Renal cortical epithelial cell (primary cell): ENCODE results near the gene MAMDC2. TPM values are rescaled to one million over a fixed set of nuclear protein-coding genes. Genes with fewer than 3 reads are reported as not detected.

Experiments used
- DNase-seq: peaks from one replicate; pipeline ENCODE4 v3.0.0-alpha.2; 2011; ENCODE audit warnings: low read depth
- total RNA-seq: library from RNA; depleted of rRNA; stranded (reverse); fragments of >200 nt; gene quantifications from 2 replicates; pipeline ENCODE4 v1.2.3, GENCODE V29; 2014

Gene MAMDC2
- total RNA-seq, 1 donor from 2014 or later = 32.9 TPM

- no peak for DNase-seq
Measured at GRCh38 chr9:70134360-70134759, 90.7 kb downstream of the MAMDC2 start.

GRCh38 chr9:70135176-70135575 is 91.5 kb downstream of the MAMDC2 start:
- no peak for DNase-seq

- DNase-seq = no peak
Measured at GRCh38 chr9:70136632-70137031, 93.0 kb downstream of the MAMDC2 start.

GRCh38 chr9:70137577-70137976 is 93.9 kb downstream of the MAMDC2 start:
- no peak for DNase-seq

DNA sequence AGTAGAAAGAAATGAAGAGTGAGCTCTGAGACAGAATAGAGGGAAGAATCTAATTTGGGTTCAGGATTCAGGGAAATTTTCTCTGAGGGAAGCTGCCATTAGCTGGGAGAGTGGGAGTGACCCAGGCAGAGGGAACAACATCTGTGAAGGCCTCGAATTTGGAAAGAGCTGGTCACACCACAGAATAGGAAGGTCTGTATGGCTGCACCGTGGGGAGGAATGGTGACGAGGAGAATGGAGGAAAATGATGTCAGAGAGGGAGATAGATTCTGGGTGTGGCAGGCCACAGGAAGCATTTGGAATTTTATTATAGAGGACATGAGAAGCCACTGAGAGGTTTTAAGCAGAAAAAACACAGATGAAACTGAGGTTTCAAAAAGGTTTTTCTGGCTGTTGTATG is 98.5 kb downstream of the MAMDC2 start:
- DNase-seq = no peak

- no peak for DNase-seq
Measured at GRCh38 chr9:70143394-70144130, 99.9 kb downstream of the MAMDC2 start.

- no peak for DNase-seq
Measured at GRCh38 chr9:70144131-70144503, 100.5 kb downstream of the MAMDC2 start.

- DNase-seq = no peak
Measured at GRCh38 chr9:70145981-70146380, 102.3 kb downstream of the MAMDC2 start.

DNA sequence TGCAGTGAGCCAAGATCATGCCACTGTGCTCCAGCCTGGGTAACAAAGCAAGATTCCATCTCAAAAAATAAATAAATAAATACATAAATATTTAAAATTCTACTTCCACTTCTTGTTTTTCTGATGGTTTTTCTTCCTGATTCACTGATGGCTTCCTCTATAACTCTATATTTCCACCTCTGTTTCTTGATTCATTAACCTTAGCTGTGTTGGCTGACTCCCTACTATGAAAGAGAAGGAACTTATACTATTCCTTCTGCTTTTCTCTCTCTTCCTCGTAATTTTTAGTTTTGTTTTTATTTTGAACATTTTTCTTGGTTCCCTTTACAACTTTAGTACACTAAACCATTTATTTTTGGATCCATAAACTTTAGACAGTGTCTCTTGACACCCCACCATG is 103.5 kb downstream of the MAMDC2 start:
- no peak for DNase-seq

DNA sequence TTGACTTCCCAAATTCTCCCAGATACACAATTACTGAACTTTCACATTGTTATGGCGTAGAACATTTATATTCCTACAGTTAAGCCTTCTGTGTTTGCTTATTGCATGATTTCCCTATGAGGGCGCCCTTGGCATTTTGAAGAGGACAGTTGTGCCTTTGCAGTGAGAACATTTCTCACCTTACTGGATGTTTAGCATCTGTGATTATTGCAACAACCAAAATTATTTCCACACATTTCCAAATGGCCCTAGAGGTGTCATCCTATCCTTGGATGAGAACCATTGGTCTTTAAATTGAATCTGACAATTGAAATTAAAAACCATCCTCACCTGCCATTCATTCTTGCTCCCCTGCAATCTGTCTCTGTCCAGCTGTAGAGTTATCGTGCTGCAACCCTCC is 104.0 kb downstream of the MAMDC2 start:
- no peak for DNase-seq

DNA sequence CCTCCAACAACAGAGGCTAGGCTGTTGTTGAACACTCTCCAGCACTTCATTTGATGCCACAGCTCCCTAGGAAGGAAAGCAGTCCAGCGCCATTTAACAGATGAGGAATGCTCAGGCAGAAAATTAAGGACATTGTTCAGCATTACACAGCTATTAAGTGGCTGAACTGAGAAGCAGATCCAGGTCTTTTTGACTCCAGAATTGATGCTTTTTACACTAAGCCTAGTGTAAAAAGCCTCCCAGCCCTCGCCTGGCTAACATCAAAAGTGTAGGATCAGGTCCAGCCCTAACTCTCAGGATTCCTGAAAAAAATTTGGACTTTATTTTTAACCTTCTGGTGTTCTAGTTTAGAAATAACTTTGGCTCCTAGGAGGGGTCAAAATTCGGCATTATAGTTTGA is 108.7 kb downstream of the MAMDC2 start:
- DNase-seq = no peak

DNA sequence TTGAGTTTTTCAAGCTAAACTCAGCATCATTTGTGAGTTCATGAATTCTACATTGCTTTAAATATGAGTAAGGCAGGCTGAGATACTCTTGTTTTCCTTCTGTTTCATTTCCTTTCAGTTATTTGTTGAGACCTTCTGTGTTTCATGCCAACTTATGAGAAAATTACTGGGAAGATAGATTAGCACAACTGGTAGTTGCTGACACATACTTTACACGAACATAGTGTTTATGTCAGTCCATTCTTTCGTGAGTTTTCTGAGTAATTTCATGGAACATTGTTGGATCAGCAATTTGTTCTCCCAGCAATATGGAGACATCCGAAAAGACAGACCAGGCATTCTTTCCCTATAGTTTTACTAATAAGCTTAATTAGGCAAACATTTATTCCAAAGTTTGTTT is 113.1 kb downstream of the MAMDC2 start:
- no peak for DNase-seq

DNA sequence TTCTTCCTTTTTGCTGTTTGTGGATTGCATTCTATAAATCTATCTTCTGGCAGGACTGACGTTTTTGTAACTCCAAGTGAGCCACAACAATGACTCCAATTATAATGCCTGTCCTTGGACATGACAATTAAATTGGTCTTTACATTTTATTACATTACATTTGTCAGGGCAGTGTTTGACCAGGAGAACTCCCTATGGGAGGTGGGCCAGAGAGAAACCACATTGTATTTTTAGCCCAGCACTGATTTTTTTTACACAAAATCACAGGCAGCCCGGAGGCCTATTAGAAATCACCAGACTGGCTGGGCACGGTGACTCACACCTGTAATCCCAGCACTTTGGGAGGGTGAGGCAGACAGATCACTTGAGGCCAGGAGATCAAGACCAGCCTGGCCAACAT is 116.0 kb downstream of the MAMDC2 start:
- no peak for DNase-seq

DNA sequence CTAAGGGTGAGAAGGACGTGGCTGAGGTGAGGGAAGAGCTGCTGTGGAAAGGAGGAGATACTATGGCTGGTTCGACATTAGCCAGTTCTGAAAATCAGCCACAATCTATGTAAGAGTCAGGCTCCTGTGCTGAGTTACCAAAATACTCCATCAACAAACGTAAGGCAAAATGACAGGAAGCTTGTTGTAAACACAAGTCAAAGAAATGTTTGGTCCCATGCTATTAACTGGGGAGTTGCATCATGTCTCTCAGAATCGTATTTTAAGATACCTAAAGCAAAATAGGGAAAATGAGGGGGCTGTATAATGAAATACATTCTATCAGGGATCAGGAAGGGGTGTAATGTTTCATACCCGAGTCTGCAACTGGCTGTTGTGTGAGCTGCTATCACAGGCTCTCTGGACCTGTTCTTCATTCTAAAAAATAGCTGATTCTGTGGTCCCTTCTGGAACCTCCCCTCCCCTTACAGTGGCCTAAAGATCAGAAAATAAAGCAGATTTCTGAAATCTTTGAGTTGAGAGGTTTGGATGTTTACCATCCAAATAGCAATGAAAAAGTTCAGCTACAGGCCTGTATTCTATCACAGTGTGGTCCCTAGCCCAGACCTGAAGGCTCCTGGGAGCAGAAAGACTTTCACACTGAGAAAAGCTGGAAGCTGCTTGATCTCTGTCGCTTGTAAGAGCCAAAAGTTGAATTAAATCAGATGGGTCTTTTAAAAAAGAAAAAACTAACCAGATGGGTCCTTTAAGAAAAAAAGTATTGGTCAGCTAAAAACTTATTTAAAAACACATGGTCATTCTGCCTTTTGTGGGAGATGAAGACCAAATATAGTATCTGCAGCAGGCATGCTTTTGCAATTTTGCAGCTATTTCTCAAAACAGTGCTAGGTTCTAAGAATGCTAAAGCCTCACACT is 117.3 kb downstream of the MAMDC2 start:
- DNase-seq = no peak

DNA sequence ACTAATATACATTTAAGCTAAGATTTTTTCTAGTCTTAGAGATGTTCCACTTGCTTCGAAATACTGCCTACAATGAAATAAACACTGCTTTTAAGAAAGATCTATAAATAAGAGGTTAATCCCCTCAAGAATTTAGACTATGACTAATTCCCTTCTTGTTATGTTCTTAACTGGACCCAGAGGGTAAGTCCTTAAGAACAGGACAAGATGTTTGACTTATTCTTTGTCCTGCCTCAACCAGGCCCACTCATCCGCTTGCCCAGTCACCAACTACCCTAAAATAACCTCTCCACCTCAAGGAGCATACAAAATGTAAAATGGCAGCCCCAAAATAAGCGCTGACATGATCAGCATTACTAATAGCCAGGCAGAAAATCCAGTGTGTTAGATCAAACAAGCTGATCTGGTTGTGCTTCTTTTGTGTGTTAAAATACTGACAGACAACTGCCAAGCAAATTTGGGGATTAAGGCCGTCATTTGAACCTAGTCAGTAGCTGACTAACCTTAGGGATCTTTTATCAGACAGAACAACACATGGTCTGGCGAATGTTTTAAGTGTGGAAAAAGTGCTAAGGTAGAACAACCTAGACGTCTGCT is 121.5 kb downstream of the MAMDC2 start:
- no peak for DNase-seq

GRCh38 chr9:70168521-70168920 is 124.9 kb downstream of the MAMDC2 start:
- no peak for DNase-seq

GRCh38 chr9:70169222-70169621 is 125.6 kb downstream of the MAMDC2 start:
- no peak for DNase-seq

- DNase-seq = no peak
Measured at GRCh38 chr9:70170151-70170790, 126.6 kb downstream of the MAMDC2 start.

DNA sequence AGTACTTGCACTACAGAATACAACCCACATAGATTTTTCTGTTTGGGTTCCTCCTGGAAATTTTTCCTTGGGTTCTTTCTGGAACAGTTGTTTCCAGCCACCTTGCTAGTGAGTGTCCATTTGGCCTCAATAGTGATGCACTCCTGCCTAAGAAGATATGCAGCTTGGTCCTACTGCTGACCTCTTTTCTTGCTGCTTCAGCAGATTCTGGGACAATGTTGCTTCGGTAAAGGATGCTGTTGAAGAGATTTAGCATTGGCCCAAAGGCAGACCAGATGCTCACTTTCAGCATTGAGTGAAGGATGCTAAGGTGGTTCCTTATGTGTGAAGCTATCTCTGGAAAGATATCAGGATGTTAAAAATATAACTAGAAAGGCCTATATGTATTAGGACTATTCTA is 128.9 kb downstream of the MAMDC2 start:
- no peak for DNase-seq

DNA sequence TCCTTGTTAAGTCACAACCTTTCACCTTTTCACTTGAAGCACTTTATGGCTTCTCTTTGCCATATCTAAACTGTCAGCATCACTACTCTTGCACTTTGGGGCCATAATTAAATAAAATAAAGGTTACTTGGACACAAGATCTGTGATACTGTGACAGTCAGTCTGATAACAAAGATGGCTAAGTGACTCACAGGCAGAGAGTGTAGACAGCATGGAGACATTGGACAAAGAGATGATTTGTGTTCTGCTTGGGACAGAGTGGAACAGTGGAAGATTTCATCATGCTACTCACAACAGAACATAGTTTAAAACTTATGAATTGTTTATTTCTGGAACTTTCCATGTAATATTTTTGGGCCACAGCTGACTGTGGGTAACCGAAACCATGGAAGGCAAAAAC is 133.5 kb downstream of the MAMDC2 start:
- no peak for DNase-seq

DNA sequence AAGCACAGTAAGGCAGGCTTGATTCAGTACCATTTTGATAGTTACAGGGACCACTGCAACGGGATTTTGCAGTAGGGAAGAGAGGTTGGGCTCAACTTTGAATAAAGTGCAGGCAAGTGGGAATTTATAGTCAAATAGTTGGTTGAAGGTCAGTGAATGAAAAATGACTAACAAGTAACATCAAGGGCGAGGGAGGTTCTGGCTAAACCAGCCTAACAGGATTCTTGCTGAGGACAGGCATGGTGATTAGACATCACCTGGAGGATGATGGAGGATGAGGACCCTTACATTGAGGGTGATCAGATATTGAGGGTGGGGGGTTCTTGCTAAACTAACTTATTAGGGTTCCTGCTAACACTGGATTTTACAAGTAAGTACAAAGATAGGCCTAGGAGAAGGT is 149.1 kb downstream of the MAMDC2 start:
- no peak for DNase-seq

DNA sequence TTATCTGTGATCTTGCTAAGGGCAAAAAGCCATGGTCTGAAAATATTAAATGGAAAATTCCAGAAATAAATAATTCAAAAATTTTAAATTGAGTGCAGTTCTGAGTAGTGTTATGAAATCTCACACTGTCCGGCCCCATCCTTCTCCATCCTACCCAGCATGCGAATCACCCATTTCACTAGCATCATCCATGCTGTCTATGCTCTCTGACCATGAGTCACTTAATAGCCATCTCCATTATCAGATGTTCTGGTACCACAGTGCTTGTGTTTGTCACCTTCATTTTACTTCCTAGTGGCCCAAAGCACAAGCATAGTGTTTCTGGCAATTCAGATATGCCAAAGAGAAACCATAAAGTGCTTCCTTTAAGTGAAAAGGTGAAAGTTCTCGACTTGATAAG is 151.8 kb downstream of the MAMDC2 start:
- DNase-seq = no peak
